ENCODE data around the gene SLC7A10.

SLC7A10 gene

DNA sequence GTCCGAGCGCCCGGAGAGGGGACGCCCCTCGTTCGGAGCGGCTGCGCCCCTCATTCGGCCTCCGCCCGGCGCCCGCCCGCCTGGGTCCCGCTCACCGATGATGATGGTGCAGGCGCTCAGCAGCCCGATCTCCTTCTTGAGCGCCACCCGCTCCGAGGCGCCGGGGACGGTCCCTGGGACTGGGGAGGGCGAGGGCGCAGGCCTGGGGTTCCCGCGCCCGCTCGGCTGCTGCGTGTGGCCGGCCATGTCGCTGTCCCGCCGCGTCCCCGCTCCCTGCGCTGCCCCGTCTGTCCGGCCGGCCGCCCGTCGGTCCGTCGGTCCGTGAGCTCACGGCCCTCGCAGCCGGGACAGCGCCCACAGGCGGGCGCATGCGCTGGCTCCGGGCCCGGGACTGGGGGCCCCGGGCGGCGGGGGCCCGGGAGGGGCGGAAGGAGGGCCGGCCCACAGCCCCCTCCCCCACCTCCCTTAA, at the start of gene SLC7A10:
TSS of gene SLC7A10 (minus strand) at position 393 of the 469 bp plus-strand sequence. CDS start at position 246, 147 bp downstream.
- no peak for DNase-seq

DNA sequence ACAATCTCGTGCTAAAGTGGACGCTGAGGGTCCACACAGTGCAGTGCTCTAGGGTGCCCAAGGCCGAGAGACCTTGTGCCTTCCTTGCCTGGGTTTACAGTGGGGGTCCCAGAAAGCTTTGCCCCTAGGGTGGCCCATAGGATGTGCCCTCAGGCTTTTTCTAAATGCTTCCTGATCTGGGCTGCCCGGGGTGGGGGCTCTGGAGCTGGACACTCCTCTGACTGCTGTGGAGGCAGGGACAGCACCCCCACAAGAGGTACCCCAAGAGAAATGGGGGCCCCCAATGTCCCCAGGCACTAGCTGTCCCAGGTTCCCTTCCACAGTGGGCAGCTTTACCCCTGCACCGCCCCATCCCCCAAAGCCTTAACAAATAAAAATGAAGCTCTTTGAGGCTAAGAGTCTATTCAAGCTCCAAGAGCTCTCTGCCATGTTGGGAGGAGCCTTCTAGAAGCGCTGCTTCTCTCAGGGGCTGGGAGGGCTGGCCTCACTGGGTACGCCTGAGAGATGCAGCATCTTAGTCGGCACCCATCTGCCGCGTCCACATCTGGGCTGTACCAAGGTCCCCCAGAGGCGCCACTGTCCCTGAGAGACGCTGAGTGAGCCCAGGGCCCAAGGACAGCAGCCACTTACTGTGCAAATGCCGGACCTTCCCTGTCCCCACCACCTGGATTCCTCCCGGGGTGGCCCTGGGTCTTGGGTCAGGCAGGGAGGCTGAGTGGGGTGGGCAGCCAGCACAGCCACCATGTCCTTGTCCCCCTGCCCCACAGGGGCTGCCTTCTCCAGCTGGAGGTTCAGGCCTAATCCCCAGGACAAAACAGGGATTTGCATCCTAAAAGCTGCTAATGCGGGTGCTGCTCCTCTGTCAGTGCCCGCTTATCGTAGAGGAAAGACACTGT, 49.3 kb upstream of the SLC7A10 start:
- DNase-seq: no peak

DNA sequence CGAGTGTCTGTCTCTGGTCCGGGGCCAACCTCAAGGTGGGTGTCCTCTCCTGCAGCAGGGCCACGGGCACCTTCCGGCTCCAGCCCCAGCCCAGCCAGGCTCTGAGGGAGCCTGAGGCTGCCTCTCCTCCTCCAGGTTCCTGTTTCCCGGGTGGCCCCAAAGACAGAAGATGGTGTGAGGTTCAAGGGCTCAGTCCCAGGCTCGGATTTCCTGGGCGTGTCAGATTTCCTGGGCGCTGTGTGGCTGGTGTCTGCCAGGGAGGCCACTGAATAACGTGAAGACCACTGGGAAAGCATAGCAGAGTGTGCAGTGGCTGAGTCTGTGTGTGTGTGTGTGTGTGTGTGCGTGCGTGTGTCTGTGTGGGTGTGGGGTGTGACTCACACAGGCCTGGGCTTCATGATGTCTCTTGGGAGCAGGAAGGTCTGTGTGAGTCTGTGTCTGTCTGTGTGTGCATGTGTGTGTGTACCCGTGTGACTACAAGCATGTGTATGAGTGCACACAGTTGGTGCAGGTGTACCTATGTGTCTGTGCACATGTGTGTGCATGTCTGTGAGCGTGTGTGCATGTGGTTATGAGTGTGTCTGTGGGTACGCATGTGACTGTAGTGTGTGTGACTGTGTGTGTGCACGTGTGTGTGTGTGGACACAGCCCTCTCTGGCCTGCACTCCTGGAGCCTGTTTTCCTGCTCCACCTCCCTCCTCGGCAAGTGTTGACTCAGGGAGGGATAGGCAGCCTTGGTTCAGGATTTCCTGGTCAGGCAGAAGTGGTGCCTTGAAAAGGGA, 48.4 kb upstream of the SLC7A10 start:
- DNase-seq: peak; percentile 77

DNA sequence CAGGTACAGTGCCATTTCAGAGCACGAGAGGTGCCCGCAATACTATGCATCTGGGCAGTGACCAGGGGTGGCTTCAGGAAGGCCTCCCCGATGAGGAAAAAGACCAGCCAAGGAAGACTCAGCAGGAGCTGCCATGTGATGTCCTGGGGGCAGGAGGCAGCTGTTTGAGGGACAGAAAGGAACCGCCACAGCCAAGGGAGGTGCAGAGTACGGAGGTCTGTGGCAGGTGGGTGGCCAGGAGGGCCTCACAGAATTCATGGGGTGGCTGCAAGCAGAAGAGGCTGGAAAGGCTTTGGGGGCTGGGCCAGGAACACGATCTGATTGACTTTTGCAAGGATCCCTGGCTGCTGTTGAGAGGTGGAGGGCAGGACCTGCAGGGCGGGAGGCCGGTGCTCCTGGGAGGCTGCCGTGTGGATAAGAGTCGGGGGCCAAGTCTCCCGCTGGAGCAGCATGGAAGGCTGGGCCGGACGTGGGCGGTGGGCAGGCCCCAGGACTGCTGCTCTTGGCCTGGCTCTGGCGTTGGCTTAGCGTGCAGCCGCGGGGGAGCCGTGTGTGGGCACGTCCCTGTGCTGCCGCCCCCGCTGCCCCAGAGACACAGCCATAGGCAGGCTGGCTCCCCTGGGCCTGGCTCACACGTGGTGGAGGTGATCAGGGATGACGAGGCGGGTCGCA, 47.6 kb upstream of the SLC7A10 start:
- DNase-seq: no peak

DNA sequence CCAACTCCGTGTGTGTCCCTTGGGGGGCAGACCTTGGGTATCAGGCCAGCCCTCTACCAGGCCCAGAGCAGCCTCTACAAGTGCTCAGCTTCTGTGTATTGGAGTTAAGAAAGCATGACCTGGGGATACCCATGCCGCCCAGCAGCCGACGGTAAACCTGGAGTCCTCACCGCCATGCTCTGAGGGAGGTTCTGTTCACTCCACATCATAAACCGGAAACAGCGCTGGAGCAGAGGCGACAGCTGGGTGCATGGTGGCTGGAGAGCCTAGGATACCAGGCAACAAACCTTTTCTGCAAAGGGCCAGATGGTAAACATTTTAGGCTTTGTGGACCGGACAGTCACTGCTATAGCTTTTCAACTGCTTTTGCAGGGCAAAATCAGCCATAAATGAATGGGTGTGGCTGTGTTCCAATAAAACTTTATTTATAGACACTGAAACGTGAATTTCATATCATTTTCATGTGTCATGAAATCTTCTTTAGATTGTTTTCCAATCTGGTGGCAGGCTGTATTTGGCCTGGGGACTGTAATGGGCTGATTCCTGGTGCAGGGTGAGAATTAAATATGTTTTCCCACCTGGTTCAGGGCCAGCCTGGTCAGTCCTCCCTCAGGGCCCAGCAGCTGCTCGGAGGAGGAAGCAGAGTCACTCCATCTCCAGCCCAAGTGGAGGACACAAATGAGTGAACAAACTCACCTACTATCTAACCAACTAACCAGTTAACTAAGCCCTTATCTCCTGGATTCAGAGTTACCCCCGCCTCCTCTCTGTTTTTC, 45.8 kb upstream of the SLC7A10 start:
- no peak for DNase-seq

DNA sequence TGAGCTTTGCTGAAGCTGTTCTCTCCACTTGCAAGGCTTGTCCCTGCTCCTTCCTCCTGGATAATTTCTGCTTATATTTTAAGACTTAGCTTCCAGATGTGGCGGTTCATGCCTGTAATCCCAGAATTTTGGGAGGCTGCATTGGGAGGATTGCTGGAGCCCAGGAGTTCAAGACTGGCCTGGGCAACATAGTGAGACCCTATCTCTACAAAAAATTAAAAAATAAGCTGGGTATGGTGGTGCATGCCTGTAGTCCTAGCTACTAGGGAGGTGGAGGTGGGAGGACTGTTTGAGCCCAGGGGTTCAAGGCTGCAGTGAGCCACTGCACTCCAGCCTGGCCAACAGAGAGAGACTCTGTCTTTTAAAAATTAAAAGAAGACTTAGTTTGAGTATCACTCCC, 45.1 kb upstream of the SLC7A10 start:
- no peak for DNase-seq

DNA sequence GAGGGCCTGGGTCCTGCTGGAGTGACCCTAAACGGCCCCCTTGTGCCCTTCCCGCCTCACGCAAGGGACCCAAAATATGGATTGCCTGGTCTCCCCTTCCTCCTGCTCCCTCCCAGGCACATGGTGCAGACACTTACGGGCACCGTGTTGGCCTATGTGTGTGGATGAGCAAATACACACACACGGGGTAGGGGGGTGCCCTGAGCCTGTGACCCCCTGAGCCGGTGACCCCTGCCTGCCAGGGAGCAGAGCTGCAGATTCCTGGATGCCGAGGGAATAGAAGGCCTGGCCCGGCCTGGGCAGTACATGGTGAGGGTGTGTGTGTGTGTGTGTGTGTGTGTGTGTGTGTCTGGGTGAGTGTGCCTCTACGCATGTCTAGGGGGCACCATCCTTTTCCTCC, 43.4 kb upstream of the SLC7A10 start:
- DNase-seq: no peak

DNA sequence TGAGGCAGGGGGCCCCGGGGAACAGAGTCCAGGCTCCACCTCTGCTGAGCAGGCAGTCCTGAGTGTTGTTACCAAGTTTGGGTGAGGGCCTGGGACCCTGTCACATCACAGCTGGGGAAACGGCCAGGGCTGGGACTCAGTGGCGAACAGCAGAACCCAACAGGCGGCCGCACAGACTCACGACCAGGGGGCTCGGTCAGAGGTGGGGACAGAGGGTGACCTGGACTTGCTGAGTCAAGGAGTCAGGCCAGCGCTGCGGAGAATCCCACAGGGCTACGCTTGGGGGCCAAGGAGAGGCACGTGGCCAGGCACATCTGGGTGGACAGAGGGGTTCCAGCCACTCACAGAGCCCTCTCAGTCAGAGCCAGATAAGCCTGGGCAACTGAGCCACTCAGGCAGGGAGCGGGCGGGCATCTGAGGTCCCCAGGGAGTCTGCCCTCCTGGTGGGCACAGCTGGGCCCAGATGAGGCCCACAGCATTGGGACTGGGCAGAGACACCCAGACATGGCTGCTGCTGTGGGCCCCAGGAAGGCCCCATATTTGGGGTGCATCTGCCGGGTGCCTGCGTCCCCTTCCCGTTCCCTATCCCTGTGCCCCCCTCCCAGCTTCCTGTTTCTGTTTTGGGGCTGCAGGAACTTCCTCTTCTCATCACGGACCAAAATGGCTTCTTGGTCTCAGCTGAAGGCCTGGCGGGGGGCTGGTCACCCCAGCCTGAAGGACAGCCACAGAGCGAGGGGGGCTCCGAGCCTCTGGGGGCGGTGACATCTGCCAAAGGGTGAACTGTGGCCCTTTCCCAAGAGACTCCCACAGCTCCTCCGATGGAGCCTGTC, 42.7 kb upstream of the SLC7A10 start:
- DNase-seq: no peak

DNA sequence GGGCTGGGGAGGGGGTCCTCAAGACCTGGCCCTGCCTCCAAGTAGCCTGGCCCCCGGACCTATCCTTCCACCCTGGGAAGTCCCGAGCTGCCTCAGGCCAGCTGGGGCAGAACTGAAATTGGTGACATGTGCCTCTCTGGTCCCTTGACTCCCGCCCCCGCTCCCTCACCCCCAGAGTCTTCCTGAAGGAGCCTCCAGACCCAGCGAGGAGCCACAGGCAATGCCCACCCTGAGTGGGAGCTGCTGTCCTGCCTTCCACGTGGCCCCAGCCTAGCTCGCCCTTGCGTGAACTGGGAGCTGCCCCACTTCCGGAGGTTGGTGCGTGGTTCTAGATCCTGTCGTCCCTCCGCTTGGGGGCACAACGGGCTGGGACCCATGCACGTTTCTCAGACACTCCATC, 42.1 kb upstream of the SLC7A10 start:
- DNase-seq: no peak

DNA sequence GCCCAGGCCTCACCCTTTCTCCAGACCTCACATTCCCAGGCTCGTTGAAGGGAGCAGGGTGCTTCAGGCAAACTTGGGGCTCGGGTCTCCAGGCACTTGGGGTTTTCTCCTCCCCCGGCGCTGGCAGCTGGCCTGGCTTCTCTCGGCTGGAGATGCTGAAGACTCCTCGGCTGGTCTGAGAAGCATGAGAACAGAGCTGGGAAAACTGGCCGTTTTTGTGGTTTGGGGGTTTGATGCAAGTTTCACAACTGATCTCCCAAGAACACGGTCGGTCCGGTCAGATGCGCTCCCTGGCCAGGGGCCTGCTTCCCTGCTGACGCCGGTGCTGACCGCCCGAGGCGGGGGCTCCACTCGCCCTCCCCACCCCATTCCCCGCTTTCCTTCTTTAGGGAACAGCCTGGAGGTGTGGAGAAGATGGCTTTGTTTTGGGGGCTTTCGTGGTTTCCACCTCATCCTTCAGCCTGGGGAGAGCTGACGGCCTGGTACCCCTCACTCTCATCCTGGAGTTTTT, 41.4 kb upstream of the SLC7A10 start:
- DNase-seq: no peak

DNA sequence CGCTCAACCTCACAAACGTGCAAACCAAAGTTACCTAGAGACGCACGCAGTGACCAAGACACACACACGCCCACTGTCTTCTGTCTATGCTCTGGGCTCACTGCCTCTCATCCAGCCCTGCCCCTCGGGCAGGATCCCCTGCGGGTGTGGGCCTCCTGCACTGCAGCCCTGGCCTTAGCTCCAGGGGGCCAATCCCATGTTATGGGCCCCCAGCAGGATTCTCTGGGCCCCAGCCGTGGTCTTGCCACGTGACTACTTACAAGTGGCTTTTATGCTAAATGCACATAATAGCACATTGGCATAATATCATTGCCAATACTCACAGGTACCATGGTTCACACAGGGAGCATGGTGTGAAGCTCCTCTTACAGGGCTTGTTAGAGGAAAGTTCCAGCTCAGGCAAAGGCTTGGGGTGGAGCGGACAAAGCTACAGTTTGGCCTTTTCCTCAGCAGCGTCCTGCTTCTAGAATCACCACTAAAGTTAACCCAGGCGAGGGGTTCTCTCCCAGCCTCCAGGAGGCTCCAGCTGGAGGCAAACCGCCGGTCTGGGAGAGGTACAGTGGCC, 39.3 kb upstream of the SLC7A10 start:
- DNase-seq: no peak

DNA sequence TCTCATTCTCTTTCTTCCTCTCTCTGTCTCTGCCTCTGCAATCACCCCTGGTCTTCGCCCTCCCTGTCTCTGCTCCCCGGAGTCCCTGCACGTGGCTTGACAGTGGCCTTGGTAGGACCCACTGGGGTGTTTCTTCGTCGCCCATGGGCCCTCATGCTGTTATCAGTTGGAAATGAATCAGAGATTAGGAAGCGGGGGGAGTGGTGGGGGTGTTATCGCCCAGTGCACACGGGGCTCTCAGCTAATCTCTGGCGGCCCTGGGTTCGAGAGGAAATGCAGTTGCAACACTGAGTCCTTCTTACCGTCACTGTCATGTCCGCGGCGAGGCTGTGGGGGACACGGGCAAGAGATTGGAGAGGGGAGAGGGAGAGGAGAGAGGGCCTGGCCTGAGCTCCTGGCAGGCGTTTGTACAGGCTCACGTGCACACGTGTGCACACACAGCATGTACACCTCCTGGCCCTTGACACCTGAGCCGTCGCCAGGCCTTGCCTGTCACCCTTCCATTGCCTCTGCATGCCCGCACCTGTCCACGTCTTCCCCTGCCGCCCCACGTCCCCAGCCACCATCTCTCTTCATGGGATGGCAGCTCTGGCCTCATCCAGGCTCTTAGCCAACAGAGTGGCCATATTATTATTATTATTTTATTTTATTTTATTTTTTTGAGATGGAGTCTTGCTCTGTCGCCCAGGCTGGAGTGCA, 37.8 kb upstream of the SLC7A10 start:
- no peak for DNase-seq

DNA sequence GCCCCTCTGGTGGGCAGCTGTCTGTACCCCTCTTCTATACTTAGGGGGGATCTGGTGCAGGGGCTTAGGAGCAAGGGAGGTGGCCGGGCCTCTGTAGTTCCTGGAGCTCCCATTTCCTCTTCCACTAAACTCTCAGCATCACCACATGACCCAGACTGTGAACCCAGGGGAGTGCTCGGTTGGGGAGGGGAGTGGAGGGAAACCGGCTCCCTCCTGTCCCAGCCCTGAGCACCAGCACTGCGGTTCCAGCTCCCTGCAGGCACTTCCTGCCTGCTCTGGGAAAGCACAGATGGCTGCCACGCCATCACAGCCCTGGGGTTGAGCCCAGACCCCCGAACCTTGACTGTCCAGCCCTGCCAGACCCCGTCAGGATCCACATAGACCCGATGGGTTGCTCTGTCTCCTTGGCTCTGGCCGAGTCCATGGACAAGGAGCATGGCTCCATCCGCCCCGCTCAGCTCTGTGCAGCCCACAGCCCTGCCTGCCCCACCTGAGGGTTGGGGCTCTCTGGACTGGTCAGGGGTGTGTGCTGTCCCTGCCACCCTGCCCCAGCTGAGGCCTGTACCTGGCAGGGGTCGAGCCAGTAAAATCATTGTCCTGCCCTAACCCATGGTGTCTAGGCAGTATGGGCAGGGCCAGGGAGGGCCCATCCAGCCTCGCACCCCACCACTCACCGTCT, 36.0 kb upstream of the SLC7A10 start:
- DNase-seq: no peak

DNA sequence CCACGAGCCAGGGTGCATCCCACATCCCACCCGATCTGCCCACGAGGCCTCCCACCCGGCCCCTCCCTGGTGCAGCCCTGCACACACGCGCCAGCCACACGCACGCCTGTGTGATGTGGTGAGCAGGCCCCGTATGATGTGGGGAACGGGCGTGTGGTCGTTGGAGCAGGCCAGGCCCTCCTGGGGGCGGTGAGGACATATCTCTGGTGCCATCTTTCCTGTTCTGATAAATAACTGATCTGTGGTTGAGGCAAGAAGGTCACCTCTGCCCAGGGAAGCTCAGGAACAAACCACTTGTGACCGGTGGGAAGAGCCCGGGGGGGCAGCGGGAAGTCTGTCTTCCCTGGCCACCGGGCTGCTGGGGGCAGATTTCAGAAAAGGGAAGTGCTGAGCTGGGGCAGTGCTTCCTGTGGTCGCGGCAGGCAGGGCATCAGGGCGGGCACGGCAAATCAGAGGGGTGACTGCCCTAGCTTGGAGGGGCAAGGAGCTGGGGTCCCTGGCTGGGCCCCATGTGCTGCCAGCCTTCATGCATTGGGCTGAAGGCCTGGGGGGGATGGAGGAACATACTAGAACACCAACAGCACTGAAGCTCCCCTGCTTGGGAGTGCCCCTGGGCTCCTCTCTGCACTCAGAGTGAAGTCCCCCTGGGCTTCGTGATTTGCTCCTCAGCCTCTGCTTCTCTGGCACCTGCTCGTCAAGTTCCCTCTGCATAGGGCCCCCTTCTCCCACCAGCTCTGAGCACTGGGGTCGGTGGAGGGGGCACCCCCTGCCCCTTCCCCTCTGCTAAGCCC, 35.2 kb upstream of the SLC7A10 start:
- no peak for DNase-seq

DNA sequence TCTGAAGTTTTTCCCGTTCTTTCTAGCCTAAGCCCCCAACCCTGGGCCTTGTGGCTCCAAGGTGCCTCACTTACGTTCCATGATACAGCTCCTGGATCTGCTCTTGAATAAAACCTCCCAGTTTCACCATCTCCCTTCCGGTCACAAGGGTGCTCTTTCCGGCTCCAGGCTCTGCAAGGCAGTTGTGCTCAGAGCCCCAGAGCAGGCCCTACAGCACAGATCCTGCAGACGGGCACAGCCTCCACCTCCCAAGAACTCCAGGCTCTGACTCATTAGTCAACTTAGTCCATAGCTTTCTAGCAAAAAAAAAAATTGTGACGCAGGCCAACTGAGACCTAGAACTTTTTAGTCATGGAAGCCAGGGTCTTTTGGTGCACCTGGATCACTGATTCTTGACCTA, 33.9 kb upstream of the SLC7A10 start:
- no peak for DNase-seq

DNA sequence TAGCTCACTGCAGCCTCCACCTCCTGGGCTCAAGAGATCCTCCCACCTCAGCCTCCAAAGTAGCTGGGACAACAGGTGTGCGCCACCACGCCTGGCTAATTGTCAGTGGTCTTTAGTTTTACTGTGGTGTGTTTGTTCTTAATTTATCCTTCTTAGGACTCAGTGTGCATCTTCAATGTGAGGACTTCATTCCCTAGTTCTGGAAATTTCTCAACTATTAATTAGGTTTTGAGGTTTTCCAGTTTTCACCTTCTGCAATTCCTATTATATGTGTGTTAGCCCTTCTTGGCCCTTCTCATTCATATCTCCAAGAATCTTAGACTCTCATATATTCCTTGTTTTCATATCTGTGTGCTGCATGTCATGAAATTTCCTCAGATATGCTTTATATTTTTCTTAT, 32.2 kb upstream of the SLC7A10 start:
- no peak for DNase-seq

DNA sequence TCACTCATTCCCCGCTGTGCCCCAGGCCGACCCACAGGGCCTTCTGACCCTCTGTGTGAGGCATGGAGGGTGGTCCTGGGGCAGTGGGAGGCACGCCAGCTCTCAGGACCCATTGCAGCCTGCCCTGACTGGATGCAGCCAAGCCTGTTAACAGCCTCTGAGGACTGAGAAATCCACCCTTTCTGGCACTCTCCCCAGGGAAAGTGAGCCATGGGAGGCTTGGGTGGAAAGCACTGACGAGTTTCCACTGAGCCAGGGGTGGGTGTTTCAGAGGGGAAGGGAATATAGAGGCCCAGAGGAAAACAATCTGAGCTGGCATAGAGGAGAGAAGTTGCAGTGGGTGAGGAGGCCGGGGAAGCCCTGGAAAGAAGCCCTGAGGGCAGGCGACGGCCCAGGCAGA, 30.6 kb upstream of the SLC7A10 start:
- DNase-seq: no peak

DNA sequence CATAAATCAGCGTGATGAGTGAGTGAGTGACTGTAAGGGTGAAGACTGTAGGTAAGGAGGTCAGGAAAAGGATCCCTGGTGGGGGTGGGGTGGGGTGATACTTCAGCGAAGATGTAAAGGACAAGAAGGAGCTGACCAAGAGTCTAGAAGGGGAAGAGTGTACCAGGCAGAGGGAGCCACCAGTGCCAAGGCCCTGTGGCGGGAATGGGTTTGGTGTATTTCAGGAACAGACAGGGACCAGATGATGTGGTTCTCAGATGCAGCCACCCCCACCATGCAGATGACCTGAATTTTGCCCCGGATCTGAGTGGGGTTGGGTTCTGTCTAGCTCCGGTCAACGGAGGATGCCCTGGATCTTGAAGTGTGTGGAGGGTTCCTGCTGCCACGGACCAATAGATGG, 30.1 kb upstream of the SLC7A10 start:
- DNase-seq: no peak

DNA sequence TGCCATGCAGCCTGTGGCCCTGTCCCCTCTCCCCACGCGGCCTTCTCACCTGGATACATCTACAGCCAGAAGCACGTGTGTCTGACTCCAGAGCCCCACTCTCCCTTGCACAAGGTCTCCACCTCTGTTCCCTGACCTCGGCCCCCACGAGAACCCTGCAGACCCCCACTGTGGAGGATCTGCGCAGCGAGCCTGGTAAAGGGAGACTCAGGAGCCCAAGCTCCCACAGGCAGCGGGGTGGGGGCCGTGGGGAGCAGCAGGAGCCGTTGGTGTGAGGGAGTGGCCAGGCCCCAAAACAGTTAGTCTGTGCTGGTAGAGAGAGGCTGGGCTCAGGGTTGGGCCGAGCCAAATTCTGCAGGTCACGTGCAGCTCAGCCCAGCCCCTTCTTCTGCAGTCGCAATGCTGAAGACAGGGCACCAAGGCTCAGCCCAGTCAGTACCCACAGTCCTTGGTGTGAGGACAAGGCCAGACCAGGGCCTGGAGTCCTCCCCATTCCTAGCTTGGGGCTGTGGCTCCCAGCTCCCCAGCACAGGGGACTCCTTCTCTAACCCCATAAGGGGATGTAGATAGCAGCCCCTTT, 28.7 kb upstream of the SLC7A10 start:
- DNase-seq: no peak

Data from activated effector memory CD4-positive, alpha-beta T cell treated with anti-CD3 and anti-CD28 coated beads, Interleukin-2, amount 50 U/mL, for 16 hours (primary cell).